MCF 10A (cell line): ENCODE results near the gene MYL11. TPM values are rescaled to one million over a fixed set of nuclear protein-coding genes. Genes with fewer than 3 reads are reported as not detected.

Experiments
- BruUV-seq: library from RNA; stranded (reverse); fragments of 400-500 nt; replicated peaks from 2 replicates; lab custom pipeline; 2021; lab: Mats Ljungman, UMichigan
- CTCF ChIA-PET: fragments of 300-600 bp; sonication (Branson Sonifier 250); formaldehyde crosslinking; extraction: SDS; loops from one replicate; lab custom pipeline; 2021; ENCODE audit warnings: antibody characterized with exemption, inconsistent platforms; lab: Yijun Ruan, JAX
- POLR2A ChIA-PET: fragments of 300-600, 350-650 bp; sonication (Branson Sonifier 250); formaldehyde crosslinking; extraction: SDS; loops from one replicate; lab custom pipeline; 2020; ENCODE audit warnings: antibody characterized with exemption, inconsistent platforms; lab: Yijun Ruan, JAX
- DNase-seq: peaks from one replicate; pipeline ENCODE4 v3.0.0-alpha.2; 2018; ENCODE audit not compliant: unreplicated experiment
- H3K27ac Mint-ChIP-seq: one replicate; pipeline ENCODE4 v1.8.0; 2022; ENCODE audit warnings: mild to moderate bottlenecking, low read depth, mixed read lengths; ENCODE audit not compliant: unreplicated experiment
- H3K27me3 Mint-ChIP-seq: one replicate; pipeline ENCODE4 v1.8.0; 2022; ENCODE audit warnings: mixed read lengths; ENCODE audit not compliant: insufficient read depth, unreplicated experiment
- H3K36me3 Mint-ChIP-seq: one replicate; pipeline ENCODE4 v1.8.0; 2022; ENCODE audit warnings: mild to moderate bottlenecking, moderate library complexity, mixed read lengths; ENCODE audit not compliant: insufficient read depth, unreplicated experiment
- H3K4me1 Mint-ChIP-seq: one replicate; pipeline ENCODE4 v1.8.0; 2022; ENCODE audit warnings: mixed read lengths; ENCODE audit not compliant: insufficient read depth, unreplicated experiment
- H3K4me3 Mint-ChIP-seq: one replicate; pipeline ENCODE4 v1.8.0; 2022; ENCODE audit warnings: mild to moderate bottlenecking, moderate library complexity, mixed read lengths; ENCODE audit not compliant: unreplicated experiment
- H3K9me3 Mint-ChIP-seq: one replicate; pipeline ENCODE4 v1.8.0; 2022; ENCODE audit warnings: mixed read lengths; ENCODE audit not compliant: unreplicated experiment
- intact Hi-C: fragments of 100-400 bp; cut with micrococcal nuclease; formaldehyde crosslinking; loops from 2 replicates; pipeline ENCODE4 v1.14.1; 2022
- total RNA-seq: library from RNA; stranded (reverse); gene quantifications from 2 replicates; pipeline ENCODE4 v1.2.3, GENCODE V29; 2022
- TF ChIP-seq, protein P1 (sequence below): fragments of 200-600 bp; IDR thresholded peaks from one replicate; pipeline ENCODE4 v1.8.0; 2022; ENCODE audit warnings: antibody characterized with exemption, mild to moderate bottlenecking; ENCODE audit not compliant: unreplicated experiment

Gene MYL11
- total RNA-seq, 1 experiment from 2014 or later: 1.6 TPM

DNA sequence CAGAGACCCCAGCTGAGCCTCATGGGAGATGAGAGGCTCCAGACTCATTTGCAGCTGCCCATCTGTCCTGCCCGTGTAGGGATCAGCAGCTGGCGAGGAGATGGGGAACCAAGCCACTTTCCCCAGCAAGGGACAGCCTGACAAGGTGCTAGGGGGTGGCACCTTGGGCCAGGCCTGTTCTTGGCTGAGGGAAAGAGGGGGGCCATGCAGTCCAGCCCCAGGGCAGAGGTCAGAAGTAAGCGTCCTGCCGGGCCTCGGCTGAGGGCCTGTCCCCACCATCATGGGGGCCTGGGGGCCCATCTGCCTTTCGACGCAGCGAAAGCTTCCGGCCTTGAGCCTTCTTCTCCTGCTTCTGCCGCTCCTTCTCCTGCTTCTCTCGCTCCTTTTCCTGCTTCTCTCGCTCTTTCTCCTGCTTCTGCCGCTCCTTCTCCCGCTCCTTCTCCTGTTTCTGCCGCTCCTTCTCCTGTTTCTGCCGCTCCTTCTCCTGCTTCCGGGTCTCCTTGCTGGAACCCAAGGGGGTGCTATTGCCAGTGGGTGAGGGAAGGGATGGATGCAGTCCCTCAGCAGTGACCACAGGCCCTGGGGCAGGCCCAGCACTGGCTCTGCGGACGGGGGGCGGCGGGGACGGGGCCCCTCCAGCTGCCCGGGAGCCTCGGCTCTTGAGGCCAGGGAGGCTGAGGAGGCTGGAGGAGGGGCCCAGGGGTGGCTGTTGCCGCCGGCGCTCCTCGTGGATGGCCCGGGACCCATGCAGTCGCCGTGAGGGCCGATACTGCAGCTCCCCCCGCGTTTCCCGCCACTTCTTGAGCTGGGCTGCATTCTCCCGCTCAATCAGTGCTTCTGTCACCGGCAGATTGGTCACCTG, 16.7 kb upstream of the MYL11 start:
- H3K36me3 Mint-ChIP-seq: peaks cover 52% of the 10 kb centered on the region
- no TSS peak for BruUV-seq
- H3K4me3 Mint-ChIP-seq: no peak overlapping the region
- intact Hi-C loops: no loop called here
- no peak overlapping the region for H3K27ac Mint-ChIP-seq
- CTCF ChIA-PET: interaction anchor here (0.6 kb wide), 1 partner anchor 557 kb away, joined by 4 read pairs; no protein-coding TSS in a partner anchor
- POLR2A ChIA-PET: interaction anchor here (1.8 to 8.1 kb wide), 3 partner anchors 9 to 22 kb away, joined by 8 to 132 read pairs (median 44); partner anchors contain the start of gene TBC1D10B
- DNase-seq: no peak
- TF ChIP-seq, protein P1, sequence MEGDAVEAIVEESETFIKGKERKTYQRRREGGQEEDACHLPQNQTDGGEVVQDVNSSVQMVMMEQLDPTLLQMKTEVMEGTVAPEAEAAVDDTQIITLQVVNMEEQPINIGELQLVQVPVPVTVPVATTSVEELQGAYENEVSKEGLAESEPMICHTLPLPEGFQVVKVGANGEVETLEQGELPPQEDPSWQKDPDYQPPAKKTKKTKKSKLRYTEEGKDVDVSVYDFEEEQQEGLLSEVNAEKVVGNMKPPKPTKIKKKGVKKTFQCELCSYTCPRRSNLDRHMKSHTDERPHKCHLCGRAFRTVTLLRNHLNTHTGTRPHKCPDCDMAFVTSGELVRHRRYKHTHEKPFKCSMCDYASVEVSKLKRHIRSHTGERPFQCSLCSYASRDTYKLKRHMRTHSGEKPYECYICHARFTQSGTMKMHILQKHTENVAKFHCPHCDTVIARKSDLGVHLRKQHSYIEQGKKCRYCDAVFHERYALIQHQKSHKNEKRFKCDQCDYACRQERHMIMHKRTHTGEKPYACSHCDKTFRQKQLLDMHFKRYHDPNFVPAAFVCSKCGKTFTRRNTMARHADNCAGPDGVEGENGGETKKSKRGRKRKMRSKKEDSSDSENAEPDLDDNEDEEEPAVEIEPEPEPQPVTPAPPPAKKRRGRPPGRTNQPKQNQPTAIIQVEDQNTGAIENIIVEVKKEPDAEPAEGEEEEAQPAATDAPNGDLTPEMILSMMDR: no peak
- no peaks in the 10 kb centered on the region for H3K27me3 Mint-ChIP-seq
- H3K9me3 Mint-ChIP-seq: no peaks in the 10 kb centered on the region
- peaks cover 23% of the 10 kb centered on the region for H3K4me1 Mint-ChIP-seq

DNA sequence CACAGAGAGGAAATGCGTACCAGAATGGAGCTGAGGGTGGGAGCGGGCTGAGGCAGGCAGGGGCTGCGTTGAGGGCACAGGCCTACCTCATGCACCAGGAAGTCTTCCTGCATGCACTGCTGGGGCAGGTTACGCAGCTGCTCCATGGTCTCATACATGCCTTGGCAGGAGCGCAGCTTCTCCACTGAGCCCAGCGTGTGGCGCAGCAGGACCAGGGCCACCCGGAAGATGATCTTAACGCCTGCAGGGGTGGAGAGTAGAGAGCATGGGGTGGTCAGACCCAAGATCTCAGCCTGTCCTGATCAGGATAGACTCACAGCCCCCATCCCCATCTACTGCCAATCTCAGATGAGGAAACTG, 16.0 kb upstream of the MYL11 start:
- Mint-ChIP-seq H3K4me3 (no peak overlapping the region), H3K27me3 (no peaks in the 10 kb centered on the region)
- POLR2A ChIA-PET: interaction anchor here (8.1 kb wide), 1 partner anchor 9 kb away, joined by 132 read pairs; the partner anchor contains the start of gene TBC1D10B

DNA sequence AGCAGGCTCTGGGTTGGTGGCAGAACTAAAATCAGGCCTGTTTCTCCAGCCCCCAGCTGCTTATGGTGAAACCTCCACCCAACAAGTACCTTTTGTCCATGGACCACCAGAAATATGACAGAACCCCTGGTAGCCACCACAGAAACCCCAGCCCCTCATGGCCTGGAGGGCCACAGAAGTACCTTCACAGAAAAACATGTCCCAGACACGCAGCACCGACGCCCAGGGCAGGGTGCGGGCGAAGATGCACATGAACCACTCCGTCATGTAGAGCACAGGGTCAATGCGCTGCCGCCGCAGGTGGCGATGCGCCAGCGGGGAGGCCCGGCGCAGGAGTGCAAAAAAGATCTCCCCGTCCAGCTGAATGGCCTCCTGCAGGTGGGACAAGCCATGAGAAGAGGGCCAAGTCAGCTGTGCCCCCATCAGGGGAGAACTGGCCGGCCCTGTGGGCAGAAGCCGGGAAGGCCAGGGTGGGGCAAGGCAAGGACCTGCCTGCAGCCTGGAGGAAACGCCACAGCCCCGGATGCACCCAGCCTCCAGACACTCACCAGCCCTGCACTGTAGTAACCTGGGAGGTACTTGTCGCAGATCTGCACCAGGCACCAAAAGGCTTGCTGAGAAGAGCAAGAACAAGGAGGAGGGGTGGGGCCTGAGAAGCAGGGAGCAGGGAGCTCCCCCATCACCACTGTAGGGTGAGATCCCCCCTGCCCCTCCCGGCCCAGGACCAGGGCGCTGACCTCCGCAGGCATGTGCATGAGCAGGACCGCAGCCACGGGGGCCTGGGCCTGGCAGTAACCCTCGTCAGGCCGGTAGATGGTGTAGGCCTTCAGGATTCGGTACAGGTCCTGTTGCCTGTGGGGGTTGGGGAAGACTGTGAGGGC, 15.4 kb upstream of the MYL11 start:
- ChIA-PET POLR2A (interaction anchor here (8.1 kb wide), 1 partner anchor 8 kb away, joined by 132 read pairs; the partner anchor contains the start of gene TBC1D10B), CTCF (no interaction called here)
- Mint-ChIP-seq H3K36me3 (peaks cover 54% of the 10 kb centered on the region), H3K27me3 (no peaks in the 10 kb centered on the region), H3K27ac (peak overlapping the region; percentile 50), H3K9me3 (no peaks in the 10 kb centered on the region), H3K4me1 (peaks cover 19% of the 10 kb centered on the region), H3K4me3 (no peak overlapping the region)
- no TSS peak for BruUV-seq
- intact Hi-C loops: no loop called here
- DNase-seq: no peak
- TF ChIP-seq, protein P1: no peak

More for the DNA sequence above, 16.0 kb upstream of the MYL11 start:
- no peak for DNase-seq
- Mint-ChIP-seq H3K36me3 (peaks cover 52% of the 10 kb centered on the region), H3K9me3 (no peaks in the 10 kb centered on the region), H3K4me1 (peaks cover 21% of the 10 kb centered on the region), H3K27ac (no peak overlapping the region)
- no TSS peak for BruUV-seq
- TF ChIP-seq, protein P1: no peak
- intact Hi-C loops: no loop called here
- CTCF ChIA-PET: no interaction called here

DNA sequence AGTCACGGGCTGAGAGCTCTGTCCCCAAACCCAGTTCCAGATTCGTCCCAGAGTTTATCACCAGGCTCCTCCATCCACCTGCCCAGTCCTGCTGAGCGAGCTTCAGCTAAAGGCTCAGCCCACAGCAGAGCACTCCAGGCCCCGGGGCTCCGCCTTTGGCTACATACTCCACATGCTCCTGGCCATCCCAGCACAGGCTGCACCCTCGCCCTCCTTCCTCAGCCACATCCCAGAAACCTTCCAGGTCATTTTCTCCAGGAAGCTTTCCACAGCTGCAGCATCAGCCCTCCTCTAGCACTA, 14.8 kb upstream of the MYL11 start:
- H3K27ac Mint-ChIP-seq: peak overlapping the region; percentile 50

More for the DNA sequence above, 14.8 kb upstream of the MYL11 start:
- Mint-ChIP-seq H3K36me3 (peaks cover 55% of the 10 kb centered on the region), H3K4me3 (no peak overlapping the region), H3K4me1 (peaks cover 16% of the 10 kb centered on the region), H3K9me3 (no peaks in the 10 kb centered on the region), H3K27me3 (no peaks in the 10 kb centered on the region)
- POLR2A ChIA-PET: interaction anchor here (8.1 kb wide), 1 partner anchor 8 kb away, joined by 132 read pairs; the partner anchor contains the start of gene TBC1D10B
- BruUV-seq: no TSS peak
- intact Hi-C loops: no loop called here
- DNase-seq: no peak
- CTCF ChIA-PET: interaction anchor here (1.1 kb wide), 1 partner anchor 268 kb away, joined by 4 read pairs; the partner anchor contains the start of gene TBX6
- TF ChIP-seq, protein P1: no peak
